Right lung (tissue), 5 donors: ENCODE data around the gene NLGN1. TPM values are rescaled to one million over a fixed set of nuclear protein-coding genes. Genes with fewer than 3 reads are reported as not detected.

Experiments used
- DNase-seq, 2 donors: peaks; one replicate each; pipeline ENCODE4 v3.0.0-alpha.2; 2013
- polyA plus RNA-seq, 5 donors: library from polyadenylated mRNA; unstranded; fragments of 120-200 nt; gene quantifications; one replicate each; pipeline versions ENCODE4 v1.2.1 to v1.2.3, GENCODE V29; 2013; ENCODE audit warnings: inconsistent platforms in 1 of 5, low replicate concordance in 1 of 5; ENCODE audit not compliant: insufficient read length in 5 of 5, insufficient read depth in 1 of 5

NLGN1 gene
- polyA plus RNA-seq, 5 donors: 3.3 to 11.4 (median 8.6) TPM

- DNase-seq: no peak
Measured at GRCh38 chr3:174275336-174275735, 877.8 kb downstream of the NLGN1 start.

GRCh38 chr3:174276826-174277225 lies 879.3 kb downstream of the NLGN1 start:
- DNase-seq: no peak

- DNase-seq: no peak
Measured at GRCh38 chr3:174278094-174278493, 880.5 kb downstream of the NLGN1 start.

GRCh38 chr3:174280186-174280585 lies 882.6 kb downstream of the NLGN1 start:
- DNase-seq: no peak

- no peak for DNase-seq
Measured at GRCh38 chr3:174285242-174285864, 887.8 kb downstream of the NLGN1 start.

- DNase-seq: no peak
Measured at GRCh38 chr3:174287705-174288104, 890.2 kb downstream of the NLGN1 start.

GRCh38 chr3:174294616-174295015 lies 897.1 kb downstream of the NLGN1 start:
- no peak for DNase-seq

- DNase-seq: no peak
Measured at GRCh38 chr3:174295306-174296092, 898.0 kb downstream of the NLGN1 start.

GRCh38 chr3:174302746-174303315 lies 905.3 kb downstream of the NLGN1 start:
- no peak for DNase-seq

GRCh38 chr3:174303907-174304560 lies 906.5 kb downstream of the NLGN1 start:
- no peak for DNase-seq

- no peak for DNase-seq
Measured at GRCh38 chr3:174308736-174309135, 911.2 kb downstream of the NLGN1 start.

- no peak for DNase-seq
Measured at GRCh38 chr3:174310475-174310983, 913.0 kb downstream of the NLGN1 start.

GRCh38 chr3:174315225-174315624 lies 917.7 kb downstream of the NLGN1 start:
- no peak for DNase-seq

GRCh38 chr3:174317005-174317404 lies 919.5 kb downstream of the NLGN1 start:
- DNase-seq: no peak

- no peak for DNase-seq
Measured at GRCh38 chr3:174318181-174318580, 920.6 kb downstream of the NLGN1 start.

- DNase-seq: no peak
Measured at GRCh38 chr3:174321548-174321947, 924.0 kb downstream of the NLGN1 start.

GRCh38 chr3:174322789-174323188 lies 925.2 kb downstream of the NLGN1 start:
- no peak for DNase-seq

GRCh38 chr3:174325171-174325570 lies 927.6 kb downstream of the NLGN1 start:
- no peak for DNase-seq

GRCh38 chr3:174325834-174326700 lies 928.5 kb downstream of the NLGN1 start:
- DNase-seq: peak in 1 of 2 donors; percentile 12

GRCh38 chr3:174329321-174329720 lies 931.8 kb downstream of the NLGN1 start:
- no peak for DNase-seq

- DNase-seq: peak in 1 of 2 donors; percentile 13
Measured at GRCh38 chr3:174330303-174330702, 932.8 kb downstream of the NLGN1 start.
